K562 (cell line): ENCODE results near the gene GPC1. TPM values are rescaled to one million over a fixed set of nuclear protein-coding genes. Genes with fewer than 3 reads are reported as not detected.
A peak's percentile ranks its signal among the peaks of the same experiment; 100 is the strongest.

ENCODE experiments used
- E2F6 ChIP-seq, 2 experiments: IDR thresholded peaks; 2 replicates each; pipeline ENCODE4 v1.6.1; 2011; ENCODE audit warnings: borderline replicate concordance in 1 of 2, control low read depth in 1 of 2, low read depth in 1 of 2, low read length in 1 of 2, mild to moderate bottlenecking in 1 of 2, mixed read lengths in 1 of 2, moderate library complexity in 1 of 2; ENCODE audit not compliant: insufficient read depth in 1 of 2, insufficient read length in 1 of 2, poor library complexity in 1 of 2, severe bottlenecking in 1 of 2; ENCODE audit errors: extremely low read depth in 1 of 2
- MGA ChIP-seq: fragments of 450-650 bp; IDR thresholded peaks from 2 replicates; pipeline ENCODE4 v1.6.1; 2016; ENCODE audit warnings: mild to moderate bottlenecking, moderate library complexity
- polyA plus RNA-seq, 8 experiments: library from polyadenylated mRNA; depleted of rRNA in 4 of 8; stranded (reverse) in 5 of 8; unstranded in 3 of 8; fragments of >200 nt; fragmentation: Nextera tagmentation in 2 of 8; fragmentation: Illumina TruSeq in 1 of 8; extraction: Ambion mirVana in 2 of 8; extraction: Trizol in 1 of 8; gene quantifications; 2 replicates each; pipeline versions ENCODE4 v1.2.1 to v1.2.3, GENCODE V29; 2011 to 2014; ENCODE audit warnings: inconsistent platforms in 1 of 8, missing spikeins in 1 of 8
- total RNA-seq, 7 experiments: library from RNA; depleted of rRNA in 6 of 7; stranded (reverse); fragments of >200 nt in 6 of 7; fragmentation: Illumina TruSeq in 2 of 7; extraction: Trizol in 2 of 7; gene quantifications; 2 replicates each; pipeline versions ENCODE4 v1.2.1 to v1.2.3, GENCODE V29; 2011 to 2021; ENCODE audit warnings: low replicate concordance in 1 of 7

Gene GPC1
- total and polyA plus RNA-seq, 9 of the 15 experiments (the other 6 are each of a cell fraction or from before 2014, with no cell fraction given) = 0.07 to 0.82 (median 0.14) TPM; not detected in 3

GRCh38 chr2:240387325-240387668 is 48.2 kb upstream of the GPC1 start (continued):
- TF ChIP-seq MGA (peak; percentile 95), E2F6 (IDR thresholded peaks at IDR 0.05; ENCODE audit: borderline replicate concordance in 1 of 2, extremely low read depth in 1 of 2, insufficient read depth in 1 of 2, insufficient read length in 1 of 2, low read depth in 1 of 2, low read length in 1 of 2, poor library complexity in 1 of 2, severe bottlenecking in 1 of 2) (peak; percentile 33 to 51)
